MM.1S (cell line): ENCODE results near the gene CALY.

Experiments
- DNase-seq: peaks from one replicate; pipeline ENCODE4 v3.0.0-alpha.2; 2015
- H2AFZ ChIP-seq: fragments of 300-600 bp; sonication (generic); 2 replicates; pipeline ENCODE4 v1.6.0; 2016; ENCODE audit warnings: antibody characterized with exemption, low read length
- H3F3A ChIP-seq: fragments of 300-600 bp; sonication (generic); 2 replicates; pipeline ENCODE4 v1.6.1; 2016; ENCODE audit warnings: mild to moderate bottlenecking, antibody characterized with exemption, low read length, moderate library complexity, mixed read lengths; ENCODE audit not compliant: insufficient read depth
- H3K27ac ChIP-seq: fragments of 300-600 bp; sonication (generic); 2 replicates; pipeline ENCODE4 v1.5.1; 2016; ENCODE audit warnings: mild to moderate bottlenecking, low read length
- H3K27me3 ChIP-seq: fragments of 300-600 bp; sonication (generic); replicated peaks from 2 replicates; pipeline ENCODE4 v1.6.0; 2016; ENCODE audit warnings: low read length; ENCODE audit not compliant: insufficient read depth
- H3K36me3 ChIP-seq: fragments of 300-600 bp; sonication (generic); replicated peaks from 2 replicates; pipeline ENCODE4 v1.6.1; 2016; ENCODE audit warnings: mild to moderate bottlenecking, low read length, mixed read lengths; ENCODE audit not compliant: insufficient read depth
- H3K4me1 ChIP-seq: fragments of 300-600 bp; sonication (generic); 2 replicates; pipeline ENCODE4 v1.6.1; 2016; ENCODE audit warnings: low read length, mixed read lengths
- H3K4me2 ChIP-seq: fragments of 300-600 bp; sonication (generic); 2 replicates; pipeline ENCODE4 v1.6.0; 2016; ENCODE audit warnings: low read depth, low read length
- H3K4me3 ChIP-seq: fragments of 300-600 bp; sonication (generic); 2 replicates; pipeline ENCODE4 v1.5.1; 2016; ENCODE audit warnings: low read length, mixed read lengths
- H3K79me2 ChIP-seq: fragments of 300-600 bp; sonication (generic); 2 replicates; pipeline ENCODE4 v1.6.1; 2016; ENCODE audit warnings: mixed run types, low read length, mixed read lengths
- H3K9ac ChIP-seq: fragments of 300-600 bp; sonication (generic); 2 replicates; pipeline ENCODE4 v1.6.1; 2016; ENCODE audit warnings: low read length, mixed read lengths
- H3K9me2 ChIP-seq: fragments of 300-600 bp; sonication (generic); replicated peaks from 2 replicates; pipeline ENCODE4 v1.6.1; 2016; ENCODE audit warnings: mild to moderate bottlenecking, low read length, mixed read lengths; ENCODE audit not compliant: insufficient read depth
- H3K9me3 ChIP-seq: fragments of 300-600 bp; sonication (generic); replicated peaks from 2 replicates; pipeline ENCODE4 v1.6.1; 2016; ENCODE audit warnings: mild to moderate bottlenecking, low read length, mixed read lengths; ENCODE audit not compliant: insufficient read depth
- H4K20me1 ChIP-seq: fragments of 300-600 bp; sonication (generic); 2 replicates; pipeline ENCODE4 v1.6.1; 2016; ENCODE audit warnings: mild to moderate bottlenecking, low read length, moderate library complexity, mixed read lengths; ENCODE audit not compliant: insufficient read depth
- EZH2 ChIP-seq: fragments of 300-600 bp; sonication (generic); optimal IDR thresholded peaks from 2 replicates; pipeline ENCODE3; 2017; ENCODE audit warnings: low read depth, mild to moderate bottlenecking, antibody characterized with exemption, low read length, mixed read lengths
- EZH2phosphoT487 ChIP-seq: fragments of 300-600 bp; sonication (generic); IDR thresholded peaks from 2 replicates; pipeline ENCODE4 v1.6.1; 2018; ENCODE audit warnings: antibody characterized with exemption, low read length
- TF ChIP-seq, protein P1 (sequence below): fragments of 300-600 bp; sonication (generic); IDR thresholded peaks from 2 replicates; pipeline ENCODE4 v1.5.1; 2016; ENCODE audit warnings: antibody characterized with exemption, low read length, mixed read lengths

CALY gene

DNA sequence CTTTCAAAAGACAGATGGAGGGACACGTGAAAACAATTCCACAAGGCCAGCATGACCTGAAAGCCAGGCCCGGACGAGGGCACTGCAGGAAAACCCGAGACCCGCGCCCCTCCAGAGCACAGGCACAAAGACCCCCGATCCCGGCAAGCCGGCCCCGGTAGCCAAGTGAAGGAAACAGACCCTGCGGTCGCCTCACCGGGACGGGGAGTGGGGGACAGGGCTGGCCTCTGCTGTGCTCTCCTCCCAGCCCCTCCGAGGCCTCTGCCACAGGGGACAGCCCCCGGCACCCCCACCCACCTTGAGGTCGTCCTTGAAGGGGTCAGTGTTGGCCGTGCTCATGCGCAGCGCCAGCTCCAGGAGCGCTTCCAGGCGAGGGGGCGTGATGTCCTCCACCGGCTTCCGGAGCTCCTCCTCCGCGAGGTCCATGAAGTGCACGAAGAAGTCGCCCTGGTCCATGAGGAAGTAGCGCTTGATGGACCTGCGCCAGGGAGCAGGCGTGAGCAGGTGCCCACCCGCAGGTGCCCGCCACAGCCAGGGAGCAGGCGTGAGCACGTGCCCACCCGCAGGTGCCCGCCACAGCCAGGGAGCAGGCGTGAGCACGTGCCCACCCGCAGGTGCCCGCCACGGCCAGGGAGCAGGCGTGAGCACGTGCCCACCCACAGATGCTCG is 48.7 kb downstream of the CALY start:
- H3K79me2 ChIP-seq = no peaks in the 10 kb centered on the region
- no peak overlapping the region for H2AFZ ChIP-seq
- no peak overlapping the region for H3K9ac ChIP-seq
- no peaks in the 10 kb centered on the region for H4K20me1 ChIP-seq
- no peaks in the 10 kb centered on the region for H3K9me2 ChIP-seq
- no peaks in the 10 kb centered on the region for H3K9me3 ChIP-seq
- H3K36me3 ChIP-seq = peaks cover 6% of the 10 kb centered on the region; the same call in 1 of the 2 replicates
- H3K4me2 ChIP-seq = no peak overlapping the region
- no peaks in the 10 kb centered on the region for H3K4me1 ChIP-seq
- TF ChIP-seq, protein P1, sequence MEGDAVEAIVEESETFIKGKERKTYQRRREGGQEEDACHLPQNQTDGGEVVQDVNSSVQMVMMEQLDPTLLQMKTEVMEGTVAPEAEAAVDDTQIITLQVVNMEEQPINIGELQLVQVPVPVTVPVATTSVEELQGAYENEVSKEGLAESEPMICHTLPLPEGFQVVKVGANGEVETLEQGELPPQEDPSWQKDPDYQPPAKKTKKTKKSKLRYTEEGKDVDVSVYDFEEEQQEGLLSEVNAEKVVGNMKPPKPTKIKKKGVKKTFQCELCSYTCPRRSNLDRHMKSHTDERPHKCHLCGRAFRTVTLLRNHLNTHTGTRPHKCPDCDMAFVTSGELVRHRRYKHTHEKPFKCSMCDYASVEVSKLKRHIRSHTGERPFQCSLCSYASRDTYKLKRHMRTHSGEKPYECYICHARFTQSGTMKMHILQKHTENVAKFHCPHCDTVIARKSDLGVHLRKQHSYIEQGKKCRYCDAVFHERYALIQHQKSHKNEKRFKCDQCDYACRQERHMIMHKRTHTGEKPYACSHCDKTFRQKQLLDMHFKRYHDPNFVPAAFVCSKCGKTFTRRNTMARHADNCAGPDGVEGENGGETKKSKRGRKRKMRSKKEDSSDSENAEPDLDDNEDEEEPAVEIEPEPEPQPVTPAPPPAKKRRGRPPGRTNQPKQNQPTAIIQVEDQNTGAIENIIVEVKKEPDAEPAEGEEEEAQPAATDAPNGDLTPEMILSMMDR = no peak
- no peak for TF ChIP-seq EZH2
- TF ChIP-seq EZH2phosphoT487 = no peak
- H3K4me3 ChIP-seq = no peak overlapping the region
- no peaks in the 10 kb centered on the region for H3F3A ChIP-seq
- DNase-seq = no peak
- no peak overlapping the region for H3K27ac ChIP-seq
- no peaks in the 10 kb centered on the region for H3K27me3 ChIP-seq

GRCh38 chr10:133286366-133286765 is 50.3 kb downstream of the CALY start:
- Histone ChIP-seq H3K4me1 (no peaks in the 10 kb centered on the region), H3F3A (no peaks in the 10 kb centered on the region), H3K79me2 (no peaks in the 10 kb centered on the region), H3K4me2 (no peak overlapping the region), H3K36me3 (peaks cover 6% of the 10 kb centered on the region; the same call in 1 of the 2 replicates), H3K9ac (no peak overlapping the region), H3K9me3 (no peaks in the 10 kb centered on the region), H3K27me3 (no peaks in the 10 kb centered on the region), H3K27ac (no peak overlapping the region), H3K4me3 (no peak overlapping the region), H4K20me1 (no peaks in the 10 kb centered on the region), H3K9me2 (no peaks in the 10 kb centered on the region), H2AFZ (no peak overlapping the region)
- DNase-seq = no peak
- no peak for TF ChIP-seq EZH2

DNA sequence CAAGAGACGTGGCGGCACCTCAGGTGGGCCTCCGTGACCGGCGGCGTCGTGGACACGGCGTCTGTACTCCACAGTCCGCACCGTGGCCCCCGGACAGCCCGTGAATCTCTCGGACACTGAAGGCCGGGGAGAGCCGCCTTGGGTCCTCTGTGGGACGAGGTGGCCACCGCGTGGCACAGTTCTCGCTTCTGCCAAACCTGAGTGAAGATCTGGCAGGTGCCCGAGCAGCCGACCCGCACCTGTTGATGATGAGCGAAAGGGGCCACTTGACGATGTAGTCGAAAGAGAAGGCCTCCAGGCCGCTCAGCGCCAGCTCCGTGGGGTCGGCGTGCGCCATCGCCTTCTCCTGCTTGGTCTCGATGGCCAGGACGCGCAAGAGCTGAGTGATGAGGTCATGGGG is 51.5 kb downstream of the CALY start:
- Histone ChIP-seq H3F3A (no peaks in the 10 kb centered on the region), H2AFZ (no peak overlapping the region), H3K27me3 (no peaks in the 10 kb centered on the region), H3K9ac (no peak overlapping the region), H3K4me3 (no peak overlapping the region), H3K9me3 (no peaks in the 10 kb centered on the region), H4K20me1 (no peaks in the 10 kb centered on the region), H3K36me3 (peaks cover 6% of the 10 kb centered on the region; the same call in 1 of the 2 replicates), H3K4me2 (no peak overlapping the region), H3K4me1 (no peaks in the 10 kb centered on the region), H3K9me2 (no peaks in the 10 kb centered on the region), H3K79me2 (no peaks in the 10 kb centered on the region), H3K27ac (no peak overlapping the region)
- TF ChIP-seq, protein P1 = no peak
- TF ChIP-seq EZH2phosphoT487 (no peak), EZH2 (no peak)
- peak; percentile 5 for DNase-seq

- DNase-seq = no peak
- Histone ChIP-seq H2AFZ (no peak overlapping the region), H3K9me3 (no peaks in the 10 kb centered on the region), H3K9ac (no peak overlapping the region), H3F3A (no peaks in the 10 kb centered on the region), H3K27ac (no peak overlapping the region), H3K79me2 (no peaks in the 10 kb centered on the region), H3K9me2 (no peaks in the 10 kb centered on the region), H3K4me1 (peaks cover 5% of the 10 kb centered on the region), H3K4me3 (no peak overlapping the region), H4K20me1 (no peaks in the 10 kb centered on the region), H3K36me3 (peaks cover 6% of the 10 kb centered on the region; the same call in 1 of the 2 replicates), H3K4me2 (no peak overlapping the region), H3K27me3 (no peaks in the 10 kb centered on the region)
- TF ChIP-seq, protein P1 = no peak
- TF ChIP-seq EZH2 (no peak), EZH2phosphoT487 (no peak)
These were observed 52.8 kb downstream of the CALY start for GRCh38 chr10:133283931-133284330.
